H1 (cell line): Measurements from ENCODE around the gene KRT3.

ENCODE experiments used
- CTCF ChIP-seq, 3 experiments: IDR thresholded peaks; 1 replicate in 2 of 3; 2 replicates in 1 of 3; pipeline versions ENCODE4 v1.5.1 to v1.6.1; 2011; ENCODE audit warnings: low read length in 3 of 3, mild to moderate bottlenecking in 3 of 3, inconsistent platforms in 2 of 3, low read depth in 1 of 3, moderate library complexity in 1 of 3; ENCODE audit not compliant: insufficient read depth in 1 of 3; ENCODE audit errors: control extremely low read depth in 1 of 3
- MAX ChIP-seq: IDR thresholded peaks from 2 replicates; pipeline ENCODE4 v1.6.1; 2012; ENCODE audit warnings: inconsistent platforms
- NRF1 ChIP-seq: IDR thresholded peaks from 2 replicates; pipeline ENCODE4 v1.6.1; 2011; ENCODE audit warnings: mild to moderate bottlenecking, low read depth, low read length, improper control_type of control experiment
- TCF12 ChIP-seq: IDR thresholded peaks from 2 replicates; pipeline ENCODE4 v1.6.1; 2011; ENCODE audit warnings: low read depth, mild to moderate bottlenecking, low read length

- TF ChIP-seq TCF12 (no peak), CTCF (IDR thresholded peaks at IDR 0.05; ENCODE audit: control extremely low read depth in 1 of 3, insufficient read depth in 1 of 3, low read depth in 1 of 3, low read length in 3 of 3) (no peak), NRF1 (no peak), MAX (no peak)
Measured at GRCh38 chr12:52813885-52814709, 18.2 kb upstream of the KRT3 start, which contains the start of gene KRT4.
